Peyer's patch (tissue), 4 donors: ENCODE results near the gene SLC35F4. TPM values are rescaled to one million over a fixed set of nuclear protein-coding genes. Genes with fewer than 3 reads are reported as not detected.

Experiments
- DNase-seq, 3 donors: peaks; one replicate each; pipeline ENCODE4 v3.0.0-alpha.2; 2017 to 2019
- H3K27ac ChIP-seq, 4 donors: fragments of 200-600 bp; sonication (generic); one replicate each; pipeline ENCODE4 v1.5.1; 2016 to 2019
- H3K27me3 ChIP-seq, 2 donors: fragments of 200-600 bp; sonication (generic); one replicate each; pipeline ENCODE4 v1.5.1; 2019
- H3K36me3 ChIP-seq, 3 donors: fragments of 200-600 bp; sonication (generic); one replicate each; pipeline ENCODE4 v1.5.1; 2016 to 2019
- H3K4me1 ChIP-seq, 4 donors: fragments of 200-600 bp; sonication (generic); one replicate each; pipeline ENCODE4 v1.5.1; 2016 to 2019
- H3K4me3 ChIP-seq, 4 donors: fragments of 200-600 bp; sonication (generic); 1 replicate in 3 of 4; 2 replicates in 1 of 4; pipeline ENCODE4 v1.5.1; 2016 to 2019; ENCODE audit warnings: mild to moderate bottlenecking in 1 of 4
- H3K9me3 ChIP-seq, 4 donors: fragments of 200-600 bp; sonication (generic); one replicate each; pipeline ENCODE4 v1.5.1; 2016 to 2019; ENCODE audit warnings: mild to moderate bottlenecking in 1 of 4
- POLR2A ChIP-seq, 2 donors: fragments of 450-650 bp; IDR thresholded peaks; one replicate each; pipeline ENCODE4 v1.5.1; 2017; ENCODE audit warnings: antibody characterized with exemption in 2 of 2, mild to moderate bottlenecking in 2 of 2, moderate library complexity in 2 of 2
- total RNA-seq, 4 donors: library from RNA; depleted of rRNA; stranded (reverse); fragments of >200 nt; gene quantifications; one replicate each; pipeline ENCODE4 v1.1.0, GENCODE V29; 2016
- TF ChIP-seq, protein P1 (sequence below), 6 experiments: fragments of 450-650 bp in 4 of 6; fragments of 200-600 bp in 2 of 6; sonication (generic) in 1 of 6; IDR thresholded peaks; one replicate each; pipeline ENCODE4 v1.5.1; 2017 to 2019; ENCODE audit warnings: antibody characterized with exemption in 6 of 6, mild to moderate bottlenecking in 3 of 6, moderate library complexity in 1 of 6

SLC35F4 gene
- total RNA-seq, 4 donors from 2014 or later: not detected

DNA sequence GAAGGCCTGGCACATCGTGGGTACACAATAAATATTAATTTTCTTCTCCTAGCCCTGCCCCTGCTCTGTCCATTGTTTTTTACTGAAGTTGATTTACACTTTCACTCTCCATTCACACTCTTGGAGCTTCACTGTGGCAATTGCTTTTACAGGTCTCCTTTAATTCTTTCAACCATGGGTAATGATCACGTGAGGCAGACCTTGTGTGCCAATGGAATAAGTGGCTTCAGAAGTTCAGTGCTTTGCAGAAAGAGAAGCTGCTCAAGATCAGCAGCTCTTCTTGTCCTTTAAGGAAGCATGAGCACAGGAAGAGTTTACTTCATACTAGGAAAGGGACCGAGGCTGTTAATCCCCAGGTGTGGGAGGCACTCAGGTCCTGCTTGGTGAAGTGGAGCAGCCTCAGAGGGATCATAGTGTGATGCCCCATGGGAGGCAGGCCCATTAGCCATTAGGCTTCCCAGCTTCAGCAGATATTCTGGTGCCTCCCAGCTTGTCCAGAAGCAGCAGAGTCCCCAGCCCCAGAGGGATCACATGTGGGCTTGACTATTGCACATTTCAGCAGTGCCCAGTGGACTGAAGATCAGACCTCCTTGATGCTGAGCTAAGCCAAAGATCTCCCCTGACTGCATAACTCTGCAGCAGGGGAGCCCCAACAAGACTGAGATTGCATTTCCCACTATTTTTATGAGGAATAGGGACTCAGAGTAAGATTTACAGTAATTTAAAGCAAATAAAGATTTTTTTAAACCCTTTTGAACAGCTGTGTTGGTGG is 5.0 kb upstream of the SLC35F4 start:
- Histone ChIP-seq H3K27me3 (peaks cover 0 to 5% of the 10 kb centered on the region in 2 donors), H3K9me3 (no peaks in the 10 kb centered on the region), H3K36me3 (no peaks in the 10 kb centered on the region), H3K4me1 (no peaks in the 10 kb centered on the region), H3K4me3 (no peak overlapping the region), H3K27ac (no peak overlapping the region)
- TF ChIP-seq POLR2A (IDR thresholded peaks at IDR 0.05): no peak
- TF ChIP-seq, protein P1, sequence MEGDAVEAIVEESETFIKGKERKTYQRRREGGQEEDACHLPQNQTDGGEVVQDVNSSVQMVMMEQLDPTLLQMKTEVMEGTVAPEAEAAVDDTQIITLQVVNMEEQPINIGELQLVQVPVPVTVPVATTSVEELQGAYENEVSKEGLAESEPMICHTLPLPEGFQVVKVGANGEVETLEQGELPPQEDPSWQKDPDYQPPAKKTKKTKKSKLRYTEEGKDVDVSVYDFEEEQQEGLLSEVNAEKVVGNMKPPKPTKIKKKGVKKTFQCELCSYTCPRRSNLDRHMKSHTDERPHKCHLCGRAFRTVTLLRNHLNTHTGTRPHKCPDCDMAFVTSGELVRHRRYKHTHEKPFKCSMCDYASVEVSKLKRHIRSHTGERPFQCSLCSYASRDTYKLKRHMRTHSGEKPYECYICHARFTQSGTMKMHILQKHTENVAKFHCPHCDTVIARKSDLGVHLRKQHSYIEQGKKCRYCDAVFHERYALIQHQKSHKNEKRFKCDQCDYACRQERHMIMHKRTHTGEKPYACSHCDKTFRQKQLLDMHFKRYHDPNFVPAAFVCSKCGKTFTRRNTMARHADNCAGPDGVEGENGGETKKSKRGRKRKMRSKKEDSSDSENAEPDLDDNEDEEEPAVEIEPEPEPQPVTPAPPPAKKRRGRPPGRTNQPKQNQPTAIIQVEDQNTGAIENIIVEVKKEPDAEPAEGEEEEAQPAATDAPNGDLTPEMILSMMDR (IDR thresholded peaks at IDR 0.05): no peak
- no peak for DNase-seq

DNA sequence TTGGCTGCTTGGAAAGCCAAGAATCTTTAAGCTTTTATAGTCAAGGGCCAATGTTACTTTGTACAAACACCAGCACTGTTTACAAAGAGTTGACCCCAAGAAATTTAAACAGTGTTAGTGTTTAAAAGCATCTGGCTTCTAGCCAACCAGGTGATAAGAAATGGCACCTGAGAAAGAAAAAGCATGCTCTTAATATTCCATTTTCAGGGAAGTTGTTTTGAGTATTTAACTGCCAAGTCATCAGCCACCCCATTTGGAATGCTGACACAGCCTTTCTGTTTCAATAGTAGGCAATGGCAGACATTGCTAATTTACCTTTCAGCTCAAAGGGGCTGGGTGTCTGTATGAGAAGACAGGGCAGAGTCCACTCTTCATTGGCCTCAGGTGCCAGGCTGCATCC is 3.7 kb upstream of the SLC35F4 start:
- Histone ChIP-seq H3K4me3 (no peak overlapping the region), H3K27ac (no peak overlapping the region), H3K4me1 (peaks cover 0 to 7% (median 0%) of the 10 kb centered on the region in 4 donors), H3K9me3 (no peaks in the 10 kb centered on the region), H3K36me3 (no peaks in the 10 kb centered on the region), H3K27me3 (peaks cover 0 to 14% of the 10 kb centered on the region in 2 donors)
- TF ChIP-seq, protein P1 (IDR thresholded peaks at IDR 0.05): no peak
- TF ChIP-seq POLR2A (IDR thresholded peaks at IDR 0.05): no peak
- no peak for DNase-seq

DNA sequence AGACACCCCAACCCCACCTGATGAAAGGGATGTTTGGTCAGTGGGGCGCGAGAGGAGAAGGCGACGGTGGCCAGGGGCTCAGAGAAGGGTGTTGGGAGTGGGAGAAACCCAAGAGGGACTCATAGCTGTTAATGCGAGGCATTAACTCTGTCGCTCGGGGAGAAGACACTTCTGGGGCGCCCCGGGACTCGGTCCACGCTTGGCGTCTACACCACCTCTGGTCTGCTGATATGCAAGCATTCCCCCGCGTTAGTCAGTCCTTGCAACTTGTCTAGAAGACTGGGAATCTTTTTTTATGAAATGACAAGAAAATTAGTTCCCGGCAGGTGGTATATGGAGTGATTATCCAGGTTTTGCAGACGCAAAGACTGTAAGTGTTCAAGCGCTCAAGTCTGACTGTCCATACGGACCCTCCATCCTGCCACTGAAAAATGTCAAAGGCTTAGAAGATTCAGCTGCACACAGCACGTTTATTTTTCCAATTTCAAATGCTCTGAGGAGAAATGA is 360 bp upstream of the SLC35F4 start:
- no peaks in the 10 kb centered on the region for H3K9me3 ChIP-seq
- no peaks in the 10 kb centered on the region for H3K36me3 ChIP-seq
- peaks cover 0 to 16% of the 10 kb centered on the region in 2 donors for H3K27me3 ChIP-seq
- no peak for TF ChIP-seq POLR2A (IDR thresholded peaks at IDR 0.05)
- TF ChIP-seq, protein P1 (IDR thresholded peaks at IDR 0.05): no peak
- DNase-seq: no peak
- no peak overlapping the region for H3K4me3 ChIP-seq
- H3K27ac ChIP-seq: no peak overlapping the region
- H3K4me1 ChIP-seq: peaks cover 0 to 7% (median 0%) of the 10 kb centered on the region in 4 donors

DNA sequence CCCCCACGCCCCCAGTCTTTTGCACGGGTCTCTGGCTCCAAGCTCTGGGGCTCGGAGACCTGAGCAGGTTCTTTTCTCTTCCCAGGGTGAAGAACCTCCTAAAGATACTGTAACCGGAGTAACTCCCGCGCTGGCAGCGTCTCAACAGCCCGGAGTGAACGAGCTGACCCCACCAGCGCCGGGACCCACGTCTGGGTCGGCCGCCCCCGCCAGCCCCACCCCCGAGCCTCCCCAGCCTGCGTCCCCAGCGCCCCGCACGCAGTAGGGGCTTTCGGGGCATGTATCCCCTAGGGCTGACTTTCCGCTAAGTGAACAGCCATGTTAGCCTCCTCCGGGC is 858 bp downstream of the SLC35F4 start:
- Histone ChIP-seq H3K27ac (no peak overlapping the region), H3K4me3 (no peak overlapping the region), H3K9me3 (no peaks in the 10 kb centered on the region)

DNA sequence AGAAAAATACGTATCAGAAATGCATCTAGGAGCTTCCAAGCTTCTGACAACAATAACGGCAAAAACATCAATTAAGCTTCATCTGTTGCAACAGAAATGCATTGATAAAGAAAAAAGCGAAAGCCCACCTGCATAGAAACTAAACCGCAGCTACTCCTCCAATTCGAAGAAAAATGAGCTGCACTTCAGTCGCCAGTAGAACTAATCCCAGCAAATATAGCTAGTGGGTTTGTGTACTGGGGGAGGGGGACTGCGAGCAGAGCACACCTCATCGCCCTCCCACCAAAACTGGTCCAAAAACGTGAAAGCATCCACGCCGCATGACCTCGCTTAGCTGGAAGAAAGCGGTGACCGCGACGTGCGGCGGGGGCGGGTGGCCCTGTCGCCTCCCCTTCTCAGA is 1.2 kb downstream of the SLC35F4 start:
- H3K27ac ChIP-seq: no peak overlapping the region
- H3K27me3 ChIP-seq: peaks cover 0 to 16% of the 10 kb centered on the region in 2 donors
- no peak overlapping the region for H3K4me3 ChIP-seq
- H3K4me1 ChIP-seq: peaks cover 0 to 7% (median 0%) of the 10 kb centered on the region in 4 donors
- TF ChIP-seq, protein P1 (IDR thresholded peaks at IDR 0.05): no peak
- TF ChIP-seq POLR2A (IDR thresholded peaks at IDR 0.05): no peak
- no peaks in the 10 kb centered on the region for H3K36me3 ChIP-seq
- no peaks in the 10 kb centered on the region for H3K9me3 ChIP-seq
- DNase-seq: no peak

More for the DNA sequence above, 858 bp downstream of the SLC35F4 start:
- Histone ChIP-seq H3K27me3 (peaks cover 0 to 16% of the 10 kb centered on the region in 2 donors), H3K36me3 (no peaks in the 10 kb centered on the region), H3K4me1 (peaks cover 0 to 7% (median 0%) of the 10 kb centered on the region in 4 donors)
- TF ChIP-seq, protein P1 (IDR thresholded peaks at IDR 0.05): no peak
- no peak for TF ChIP-seq POLR2A (IDR thresholded peaks at IDR 0.05)
- no peak for DNase-seq
